HS-27A (cell line): ENCODE measurements around the gene TCP1.
"Not testable (repeated sequence)": the region's sequence is repeated elsewhere in the genome, so short reads cannot be mapped to it uniquely, and the experiment has no call there.

Experiments used
- DNase-seq: peaks from one replicate; pipeline ENCODE4 v3.0.0-alpha.2; 2012; ENCODE audit warnings: low read depth, missing footprints

The TCP1 gene

GRCh38 chr6:159777240-159777904, 12.0 kb downstream of the TCP1 start:
- DNase-seq, result no peak

GRCh38 chr6:159772196-159772595, 17.2 kb downstream of the TCP1 start:
- no peak for DNase-seq

- no peak for DNase-seq
Observed at GRCh38 chr6:159769470-159769869, 19.9 kb downstream of the TCP1 start.

GRCh38 chr6:159766906-159767305, 22.5 kb downstream of the TCP1 start:
- DNase-seq, result no peak

GRCh38 chr6:159762681-159763293, 26.6 kb downstream of the TCP1 start:
- no peak for DNase-seq

- DNase-seq, result peak; percentile 69
Observed at GRCh38 chr6:159761873-159762680, 27.3 kb downstream of the TCP1 start, which contains the start of gene ACAT2. Gene ACAT2, plus strand, starts transcription at chr6:159762045. Its CDS starts 43 bp downstream, at chr6:159762088.

GRCh38 chr6:159761129-159761872, 28.1 kb downstream of the TCP1 start:
- DNase-seq, result no peak

GRCh38 chr6:159760602-159761057, 28.8 kb downstream of the TCP1 start:
- peak; percentile 73 for DNase-seq

GRCh38 chr6:159759645-159760044, 29.8 kb downstream of the TCP1 start:
- no peak for DNase-seq

- DNase-seq, result peak; percentile 55
Observed at GRCh38 chr6:159758031-159759001, 31.1 kb downstream of the TCP1 start.

GRCh38 chr6:159756508-159756907, 32.9 kb downstream of the TCP1 start:
- no peak for DNase-seq

GRCh38 chr6:159754959-159755914, 34.2 kb downstream of the TCP1 start:
- no peak for DNase-seq

GRCh38 chr6:159754401-159754800, 35.0 kb downstream of the TCP1 start:
- DNase-seq, result no peak

- DNase-seq, result no peak
Observed at GRCh38 chr6:159753081-159753872, 36.1 kb downstream of the TCP1 start.

GRCh38 chr6:159751448-159751847, 38.0 kb downstream of the TCP1 start:
- DNase-seq, result no peak

- DNase-seq, result not testable (repeated sequence)
Observed at GRCh38 chr6:159748127-159748526, 41.3 kb downstream of the TCP1 start.

GRCh38 chr6:159746759-159747158, 42.6 kb downstream of the TCP1 start:
- no peak for DNase-seq

GRCh38 chr6:159745081-159745480, 44.3 kb downstream of the TCP1 start:
- DNase-seq, result no peak

GRCh38 chr6:159742165-159742564, 47.2 kb downstream of the TCP1 start:
- no peak for DNase-seq
